Karpas-422 (cell line): ENCODE data around the gene LIPA. TPM values are rescaled to one million over a fixed set of nuclear protein-coding genes. Genes with fewer than 3 reads are reported as not detected.
"Not testable (repeated sequence)": the region's sequence is repeated elsewhere in the genome, so short reads cannot be mapped to it uniquely, and the experiment has no call there.

Source experiments
- DNase-seq: peaks from one replicate; pipeline ENCODE4 v3.0.0-alpha.2; 2015
- H2AFZ ChIP-seq: fragments of 200-600 bp; sonication (generic); 2 replicates; pipeline ENCODE4 v1.6.1; 2014; ENCODE audit warnings: antibody characterized with exemption, low read length, mixed read lengths
- H3K27ac ChIP-seq: fragments of 200-600 bp; sonication (generic); 2 replicates; pipeline ENCODE4 v1.5.1; 2014; ENCODE audit warnings: mild to moderate bottlenecking, low read length, moderate library complexity
- H3K27me3 ChIP-seq: fragments of 200-600 bp; sonication (generic); 2 replicates; pipeline ENCODE4 v1.6.1; 2014; ENCODE audit warnings: low read length, mixed read lengths
- H3K36me3 ChIP-seq: fragments of 200-600 bp; sonication (generic); 2 replicates; pipeline ENCODE4 v1.6.1; 2014; ENCODE audit warnings: low read length, mixed read lengths; ENCODE audit not compliant: insufficient read depth
- H3K4me1 ChIP-seq: fragments of 200-600 bp; sonication (generic); 2 replicates; pipeline ENCODE4 v1.6.1; 2014; ENCODE audit warnings: mild to moderate bottlenecking, low read length, mixed read lengths
- H3K4me2 ChIP-seq: fragments of 200-600 bp; sonication (generic); 2 replicates; pipeline ENCODE4 v1.6.1; 2014; ENCODE audit warnings: low read length, low read depth, mild to moderate bottlenecking; ENCODE audit not compliant: poor library complexity, severe bottlenecking
- H3K4me3 ChIP-seq: fragments of 200-600 bp; sonication (generic); 2 replicates; pipeline ENCODE4 v1.5.1; 2014; ENCODE audit warnings: mild to moderate bottlenecking, antibody characterized with exemption, low read length, mixed read lengths
- H3K79me2 ChIP-seq: fragments of 200-600 bp; sonication (generic); 2 replicates; pipeline ENCODE4 v1.6.1; 2014; ENCODE audit warnings: mild to moderate bottlenecking, low read length, mixed read lengths
- H3K9ac ChIP-seq: fragments of 200-600 bp; sonication (generic); 2 replicates; pipeline ENCODE4 v1.6.0; 2014; ENCODE audit warnings: low read length
- H3K9me2 ChIP-seq: fragments of 200-600 bp; sonication (generic), shearing (Covaris generic); replicated peaks from 2 replicates; pipeline ENCODE4 v1.6.0; 2014; ENCODE audit warnings: mild to moderate bottlenecking, low read length, moderate library complexity; ENCODE audit not compliant: insufficient read depth
- H3K9me3 ChIP-seq: fragments of 300-700, 200-600 bp; sonication (generic); 2 replicates; pipeline ENCODE4 v1.6.1; 2014; ENCODE audit warnings: low read length, mixed read lengths
- H4K20me1 ChIP-seq: fragments of 200-600 bp; sonication (generic); 2 replicates; pipeline ENCODE4 v1.6.1; 2014; ENCODE audit warnings: mild to moderate bottlenecking, antibody characterized with exemption, low read length, low read depth; ENCODE audit not compliant: insufficient read depth
- total RNA-seq: library from RNA; depleted of rRNA; stranded (reverse); fragments of >200 nt; shearing (Covaris generic); gene quantifications from 2 replicates; pipeline ENCODE4 v1.2.3, GENCODE V29; 2014; ENCODE audit warnings: low replicate concordance

Gene LIPA
- total RNA-seq, 1 experiment from 2014 or later, result 20.9 TPM

DNA sequence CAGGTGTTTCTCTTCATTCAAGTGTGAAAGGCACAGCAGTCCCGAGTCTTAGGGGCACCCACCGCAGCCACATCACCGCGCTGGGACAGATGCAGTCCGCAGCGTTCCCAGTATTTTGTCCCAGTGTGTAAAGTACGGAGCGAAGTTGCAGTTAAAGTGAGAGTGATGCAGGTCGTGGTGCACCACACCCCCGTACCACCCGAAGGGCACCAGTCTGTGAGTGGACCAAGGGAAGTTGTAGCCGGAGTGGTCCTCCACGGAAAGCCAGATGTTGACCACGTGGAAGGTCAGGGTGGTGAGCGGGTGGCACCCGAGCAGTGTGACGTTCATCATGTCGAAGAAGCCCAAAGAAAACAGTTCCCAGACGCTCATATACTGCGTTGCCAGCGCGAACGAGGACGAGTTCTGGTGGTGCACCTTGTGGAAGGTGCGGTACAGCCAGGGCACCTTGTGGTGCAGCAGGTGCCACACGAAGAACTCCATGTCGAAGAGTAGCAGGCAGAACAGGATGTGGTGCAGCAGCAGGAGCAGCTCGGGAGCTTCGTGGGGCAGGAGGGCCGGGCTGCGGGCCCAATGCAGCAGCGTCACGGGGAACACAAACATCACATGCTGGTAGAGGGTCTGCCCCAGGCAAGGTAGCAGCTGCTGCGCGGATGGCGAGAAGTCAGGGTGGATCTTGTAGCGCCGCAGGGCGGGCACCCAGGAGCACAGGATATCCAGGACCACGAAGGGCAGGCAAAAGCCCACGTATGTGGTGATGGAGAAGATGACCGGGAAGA is 45.0 kb downstream of the LIPA start:
- Histone ChIP-seq H4K20me1 (no peaks in the 10 kb centered on the region), H3K9me2 (no peaks in the 10 kb centered on the region), H3K27ac (no peak overlapping the region), H3K36me3 (no peaks in the 10 kb centered on the region), H3K4me2 (peak overlapping the region; percentile 45), H2AFZ (peak overlapping the region; percentile 67; the same call in 1 of the 2 replicates), H3K4me3 (peak overlapping the region; percentile 19; the same call in 1 of the 2 replicates), H3K27me3 (no peaks in the 10 kb centered on the region), H3K4me1 (peaks cover 5% of the 10 kb centered on the region; the same call in 1 of the 2 replicates), H3K9me3 (no peaks in the 10 kb centered on the region), H3K79me2 (no peaks in the 10 kb centered on the region), H3K9ac (no peak overlapping the region)
- no peak for DNase-seq

DNA sequence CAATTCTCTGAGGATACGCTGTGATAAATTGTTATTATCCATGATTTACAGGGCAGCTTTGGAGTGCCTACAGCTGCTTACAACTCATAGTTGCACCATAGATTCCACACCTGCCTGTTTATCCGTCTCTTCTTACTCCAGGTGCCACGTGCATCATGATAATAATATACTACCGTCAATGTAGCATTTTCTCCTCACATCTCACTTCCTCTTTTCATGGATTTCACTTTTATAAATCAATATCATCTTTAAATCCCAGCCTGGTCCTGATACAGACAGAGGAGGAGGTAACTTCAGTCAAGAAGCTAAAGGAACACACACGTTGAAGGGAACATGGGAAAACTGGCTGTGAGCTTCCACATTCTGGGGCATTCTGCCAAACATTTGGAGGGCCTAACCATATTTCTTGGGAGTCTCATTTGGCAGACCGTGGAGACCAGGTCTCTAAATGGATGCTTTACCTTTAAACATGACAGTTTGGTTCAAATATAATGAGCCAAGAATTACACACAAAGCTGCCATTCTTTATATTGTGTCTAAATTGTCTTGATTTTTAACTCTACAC is 46.9 kb downstream of the LIPA start:
- Histone ChIP-seq H3K4me2 (no peak overlapping the region), H3K4me1 (peaks cover 5% of the 10 kb centered on the region; the same call in 1 of the 2 replicates), H3K9ac (no peak overlapping the region), H3K36me3 (no peaks in the 10 kb centered on the region), H2AFZ (no peak overlapping the region), H3K27me3 (no peaks in the 10 kb centered on the region), H3K27ac (no peak overlapping the region), H4K20me1 (no peaks in the 10 kb centered on the region), H3K9me3 (no peaks in the 10 kb centered on the region), H3K4me3 (no peak overlapping the region), H3K9me2 (no peaks in the 10 kb centered on the region), H3K79me2 (no peaks in the 10 kb centered on the region)
- no peak for DNase-seq

DNA sequence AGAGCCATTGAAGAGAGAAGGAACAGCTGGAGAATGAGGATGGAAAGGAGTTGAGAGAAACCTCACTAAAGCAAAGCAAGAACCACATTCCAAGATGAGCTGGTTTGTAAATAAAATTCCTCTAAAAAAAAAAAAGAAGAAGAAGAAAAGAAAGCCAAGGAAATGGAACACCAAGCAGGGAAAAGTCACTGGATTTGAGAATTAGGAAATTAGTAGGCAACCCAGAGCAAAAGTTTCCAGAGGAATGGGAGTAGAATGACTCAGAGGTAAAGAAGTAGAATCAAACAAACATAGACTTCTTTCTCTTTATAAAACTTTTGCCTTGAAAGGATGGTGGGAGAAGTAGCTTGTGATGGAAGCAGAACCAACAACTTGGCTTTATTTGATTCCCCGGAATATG is 48.3 kb downstream of the LIPA start:
- Histone ChIP-seq H3K27ac (no peak overlapping the region), H3K79me2 (no peaks in the 10 kb centered on the region), H3K36me3 (no peaks in the 10 kb centered on the region), H2AFZ (no peak overlapping the region), H3K4me3 (no peak overlapping the region), H3K9ac (no peak overlapping the region), H3K9me3 (no peaks in the 10 kb centered on the region), H3K27me3 (no peaks in the 10 kb centered on the region), H3K9me2 (no peaks in the 10 kb centered on the region), H4K20me1 (no peaks in the 10 kb centered on the region), H3K4me1 (peaks cover 5% of the 10 kb centered on the region; the same call in 1 of the 2 replicates), H3K4me2 (no peak overlapping the region)
- DNase-seq, result no peak

DNA sequence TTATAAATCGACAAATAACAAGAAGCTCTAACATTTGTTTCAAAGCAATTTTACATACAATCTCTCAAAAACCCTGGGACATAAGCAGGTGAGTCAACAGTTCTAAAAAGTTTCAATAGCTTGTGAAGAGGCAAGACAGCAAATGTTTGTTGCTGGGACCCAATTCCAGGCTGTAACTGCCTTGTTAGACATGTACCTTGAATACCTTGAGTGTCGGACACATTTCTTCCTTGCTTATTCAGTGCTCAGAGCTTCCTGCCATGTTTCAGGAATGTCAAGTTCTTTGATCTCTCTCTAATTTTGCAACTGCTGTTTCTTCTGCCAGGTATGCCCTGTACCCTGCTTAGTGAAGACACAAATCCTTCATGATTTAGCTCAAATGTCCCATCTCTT is 49.5 kb downstream of the LIPA start:
- H3K9me2 ChIP-seq, result no peaks in the 10 kb centered on the region
- H3K4me2 ChIP-seq, result no peak overlapping the region
- no peak overlapping the region for H3K4me3 ChIP-seq
- no peak overlapping the region for H3K27ac ChIP-seq
- H3K9ac ChIP-seq, result no peak overlapping the region
- no peak for DNase-seq
- H3K79me2 ChIP-seq, result no peaks in the 10 kb centered on the region
- no peaks in the 10 kb centered on the region for H4K20me1 ChIP-seq
- no peaks in the 10 kb centered on the region for H3K27me3 ChIP-seq
- H2AFZ ChIP-seq, result no peak overlapping the region
- peaks cover 5% of the 10 kb centered on the region; the same call in 1 of the 2 replicates for H3K4me1 ChIP-seq
- H3K9me3 ChIP-seq, result no peaks in the 10 kb centered on the region
- H3K36me3 ChIP-seq, result no peaks in the 10 kb centered on the region

DNA sequence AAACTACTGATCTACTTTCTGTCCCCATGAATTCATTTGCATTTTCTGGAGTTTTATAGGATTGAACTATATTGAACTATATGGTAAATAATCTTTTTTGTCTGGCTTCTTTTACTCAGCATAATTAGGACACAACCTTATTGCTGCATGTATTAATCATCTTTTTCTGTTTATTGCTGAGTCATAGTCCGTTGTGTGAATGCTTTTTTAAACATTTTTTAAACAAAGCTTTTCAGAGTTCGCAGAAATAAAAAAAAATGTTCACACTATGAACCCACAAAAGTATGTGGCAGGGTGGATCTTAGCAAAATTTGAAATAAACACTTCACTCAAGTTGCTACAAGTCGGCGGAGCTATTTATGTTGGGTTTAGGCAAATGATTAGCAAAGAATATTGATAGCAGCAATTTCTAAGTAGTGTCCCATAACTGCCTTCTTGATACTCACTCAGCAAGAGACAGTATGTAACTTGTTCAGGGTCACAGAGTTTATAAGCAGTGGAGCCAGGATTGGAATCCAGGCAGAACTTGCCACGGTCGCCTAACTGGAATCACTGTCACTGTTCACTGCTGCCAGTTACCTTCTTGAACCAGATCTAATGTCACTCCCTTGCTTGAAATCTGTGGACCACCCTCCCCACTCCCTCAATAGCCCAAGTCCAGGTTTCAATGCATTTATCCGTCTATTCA is 50.1 kb downstream of the LIPA start:
- H3K27me3 ChIP-seq, result no peaks in the 10 kb centered on the region
- no peak overlapping the region for H2AFZ ChIP-seq
- no peak overlapping the region for H3K4me2 ChIP-seq
- H3K9ac ChIP-seq, result no peak overlapping the region
- no peaks in the 10 kb centered on the region for H3K79me2 ChIP-seq
- H3K9me2 ChIP-seq, result no peaks in the 10 kb centered on the region
- no peak for DNase-seq
- no peak overlapping the region for H3K27ac ChIP-seq
- H3K9me3 ChIP-seq, result no peaks in the 10 kb centered on the region
- H3K36me3 ChIP-seq, result no peaks in the 10 kb centered on the region
- peaks cover 3% of the 10 kb centered on the region; the same call in 1 of the 2 replicates for H3K4me1 ChIP-seq
- H3K4me3 ChIP-seq, result no peak overlapping the region
- no peaks in the 10 kb centered on the region for H4K20me1 ChIP-seq

DNA sequence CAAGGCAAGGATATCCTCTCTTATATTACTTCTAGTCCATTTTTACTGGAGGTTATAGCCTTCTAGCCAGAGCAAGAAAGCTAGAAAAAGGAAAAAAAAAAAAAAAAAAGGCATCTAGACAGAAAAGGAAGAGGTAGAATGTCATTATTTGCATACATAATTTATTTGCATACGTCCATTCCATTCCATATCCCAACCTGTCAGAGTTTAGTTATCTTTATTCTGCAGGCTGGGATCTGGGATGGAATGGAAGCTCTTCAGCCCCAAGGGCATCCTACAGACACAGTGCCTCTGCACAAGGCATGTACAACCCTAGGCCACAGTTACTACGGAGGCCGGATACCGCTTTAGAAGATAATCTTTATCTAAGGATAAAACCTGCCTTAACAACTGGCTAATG is 54.1 kb downstream of the LIPA start:
- Histone ChIP-seq H3K27me3 (no peaks in the 10 kb centered on the region), H4K20me1 (no peaks in the 10 kb centered on the region), H3K4me3 (no peak overlapping the region), H3K79me2 (no peaks in the 10 kb centered on the region), H3K9me3 (no peaks in the 10 kb centered on the region), H3K4me1 (no peaks in the 10 kb centered on the region), H3K9ac (no peak overlapping the region), H3K27ac (no peak overlapping the region), H3K36me3 (no peaks in the 10 kb centered on the region), H3K4me2 (no peak overlapping the region), H2AFZ (no peak overlapping the region), H3K9me2 (no peaks in the 10 kb centered on the region)
- DNase-seq, result no peak

DNA sequence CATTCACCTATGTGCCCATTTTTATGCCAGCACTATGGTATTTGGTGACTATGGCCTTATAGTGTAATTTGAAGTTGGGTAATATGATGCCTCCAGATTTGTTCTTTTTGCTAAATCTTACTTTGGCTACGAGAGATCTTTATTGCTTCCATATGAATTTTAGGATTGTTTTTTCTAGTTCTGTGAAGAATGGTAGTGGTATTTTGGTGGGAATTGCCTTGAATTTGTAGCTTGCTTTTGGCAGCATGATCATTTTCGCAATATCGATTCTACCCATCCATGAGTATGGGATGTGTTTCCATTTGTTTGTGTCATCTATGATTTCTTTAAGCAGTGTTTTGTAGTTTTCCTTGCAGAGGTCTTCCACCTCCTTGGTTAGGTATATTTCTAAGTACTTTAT is 60.3 kb downstream of the LIPA start:
- not testable (repeated sequence) for H3K27me3 ChIP-seq, H3K79me2 ChIP-seq, H3K36me3 ChIP-seq, H3K4me2 ChIP-seq, H3K9me3 ChIP-seq, H3K27ac ChIP-seq, H3K9ac ChIP-seq, DNase-seq, H3K4me3 ChIP-seq, H4K20me1 ChIP-seq, H2AFZ ChIP-seq, H3K4me1 ChIP-seq, H3K9me2 ChIP-seq

DNA sequence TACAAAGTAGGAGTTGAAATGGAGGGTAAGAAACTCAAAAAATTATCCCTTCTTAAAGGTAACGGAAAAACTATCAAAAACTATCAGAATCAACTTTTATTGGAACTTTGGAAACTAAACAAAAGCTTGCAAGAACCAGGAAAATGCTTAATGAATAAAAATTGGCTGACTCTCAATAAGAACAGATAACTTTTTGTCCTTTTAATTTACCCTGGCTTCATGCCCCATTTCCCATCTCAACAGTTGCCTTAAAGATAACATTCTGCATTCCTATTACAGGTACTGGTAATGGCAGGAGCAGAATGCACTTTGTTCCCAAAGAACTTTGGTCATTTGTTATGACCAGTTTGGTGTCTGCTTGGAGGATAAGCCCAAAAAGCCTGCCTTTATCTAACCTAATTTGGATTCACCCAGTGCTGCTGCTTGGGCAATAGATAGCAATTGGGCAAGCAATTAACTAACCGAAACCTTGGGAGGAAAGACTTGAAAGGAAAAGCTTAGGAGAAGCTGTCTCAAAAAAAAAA is 62.3 kb downstream of the LIPA start:
- no peak overlapping the region for H3K27ac ChIP-seq
- no peaks in the 10 kb centered on the region for H3K79me2 ChIP-seq
- no peaks in the 10 kb centered on the region for H3K4me1 ChIP-seq
- H2AFZ ChIP-seq, result no peak overlapping the region
- DNase-seq, result no peak
- no peak overlapping the region for H3K4me3 ChIP-seq
- no peak overlapping the region for H3K4me2 ChIP-seq
- no peaks in the 10 kb centered on the region for H3K9me2 ChIP-seq
- H3K27me3 ChIP-seq, result no peaks in the 10 kb centered on the region
- H3K9me3 ChIP-seq, result no peaks in the 10 kb centered on the region
- no peaks in the 10 kb centered on the region for H4K20me1 ChIP-seq
- H3K9ac ChIP-seq, result no peak overlapping the region
- H3K36me3 ChIP-seq, result no peaks in the 10 kb centered on the region
